HG03439 (cell line): ENCODE measurements around the gene ACIN1.

Source experiments
- ATAC-seq: cut with Tn5 transposase; IDR thresholded peaks from one replicate; pipeline ENCODE4 v1.9.1; 2021; ENCODE audit warnings: mild to moderate bottlenecking, moderate library complexity; ENCODE audit not compliant: unreplicated experiment

Gene ACIN1

GRCh38 chr14:23062002-23062401 is 32.9 kb downstream of the ACIN1 start:
- no peak for ATAC-seq

GRCh38 chr14:23060536-23061260 is 34.2 kb downstream of the ACIN1 start:
- no peak for ATAC-seq

GRCh38 chr14:23058654-23059504 is 36.1 kb downstream of the ACIN1 start:
- no peak for ATAC-seq

- ATAC-seq: peak; percentile 62
These were observed 36.9 kb downstream of the ACIN1 start for GRCh38 chr14:23057757-23058653.

- peak; percentile 31 for ATAC-seq
These were observed 37.8 kb downstream of the ACIN1 start, which contains the start of gene CDH24 for GRCh38 chr14:23056956-23057756. TSS of gene CDH24 (minus strand) at chr14:23057520. CDS start at chr14:23055733, 1,787 bp downstream.

GRCh38 chr14:23056145-23056955 is 38.6 kb downstream of the ACIN1 start:
- peak; percentile 50 for ATAC-seq

GRCh38 chr14:23055621-23056144 is 39.3 kb downstream of the ACIN1 start:
- ATAC-seq: no peak

GRCh38 chr14:23055147-23055550 is 39.8 kb downstream of the ACIN1 start:
- ATAC-seq: no peak

- no peak for ATAC-seq
These were observed 40.7 kb downstream of the ACIN1 start for GRCh38 chr14:23054000-23054811.

- ATAC-seq: no peak
These were observed 41.5 kb downstream of the ACIN1 start for GRCh38 chr14:23053426-23053825.

- no peak for ATAC-seq
These were observed 42.3 kb downstream of the ACIN1 start for GRCh38 chr14:23052671-23053070.

GRCh38 chr14:23052182-23052623 is 42.7 kb downstream of the ACIN1 start:
- no peak for ATAC-seq

- ATAC-seq: no peak
These were observed 43.5 kb downstream of the ACIN1 start for GRCh38 chr14:23051141-23052057.

- no peak for ATAC-seq
These were observed 45.9 kb downstream of the ACIN1 start for GRCh38 chr14:23049011-23049410.

GRCh38 chr14:23047751-23048693 is 46.9 kb downstream of the ACIN1 start:
- no peak for ATAC-seq

GRCh38 chr14:23047034-23047634 is 47.8 kb downstream of the ACIN1 start:
- ATAC-seq: no peak
